Measurements from ENCODE around the gene PARM1.

The PARM1 gene

GRCh38 chr4:75053352-75053751 lies 120.4 kb downstream of the PARM1 start:
- H3K27ac ChIP-seq: no peak overlapping the region
- TF ChIP-seq ZFX (IDR thresholded peaks at IDR 0.05; ENCODE audit: borderline replicate concordance) (no peak), CTCF (IDR thresholded peaks at IDR 0.05) (no peak)

- TF ChIP-seq ZFX (IDR thresholded peaks at IDR 0.05; ENCODE audit: borderline replicate concordance): no peak
- TF ChIP-seq CTCF (IDR thresholded peaks at IDR 0.05): no peak
- no peak overlapping the region for H3K27ac ChIP-seq
Observed at GRCh38 chr4:75054078-75054477, 121.2 kb downstream of the PARM1 start.

- H3K27ac ChIP-seq: no peak overlapping the region
- no peak for TF ChIP-seq CTCF (IDR thresholded peaks at IDR 0.05)
- no peak for TF ChIP-seq ZFX (IDR thresholded peaks at IDR 0.05; ENCODE audit: borderline replicate concordance)
Observed at GRCh38 chr4:75056277-75056676, 123.4 kb downstream of the PARM1 start.

- no peak overlapping the region for H3K27ac ChIP-seq
- no peak for TF ChIP-seq ZFX (IDR thresholded peaks at IDR 0.05; ENCODE audit: borderline replicate concordance)
- TF ChIP-seq CTCF (IDR thresholded peaks at IDR 0.05): no peak
Observed at GRCh38 chr4:75057369-75057768, 124.5 kb downstream of the PARM1 start.

GRCh38 chr4:75058486-75058885 lies 125.6 kb downstream of the PARM1 start:
- no peak for TF ChIP-seq CTCF (IDR thresholded peaks at IDR 0.05)
- TF ChIP-seq ZFX (IDR thresholded peaks at IDR 0.05; ENCODE audit: borderline replicate concordance): no peak
- no peak overlapping the region for H3K27ac ChIP-seq

GRCh38 chr4:75063433-75063832 lies 130.5 kb downstream of the PARM1 start:
- no peak for TF ChIP-seq ZFX (IDR thresholded peaks at IDR 0.05; ENCODE audit: borderline replicate concordance)
- no peak for TF ChIP-seq CTCF (IDR thresholded peaks at IDR 0.05)
- H3K27ac ChIP-seq: no peak overlapping the region

GRCh38 chr4:75065909-75066308 lies 133.0 kb downstream of the PARM1 start:
- TF ChIP-seq CTCF (IDR thresholded peaks at IDR 0.05) (no peak), ZFX (IDR thresholded peaks at IDR 0.05; ENCODE audit: borderline replicate concordance) (no peak)
- no peak overlapping the region for H3K27ac ChIP-seq

Measured in 22Rv1 (cell line).